AG04449 (cell line): ENCODE measurements around the gene PPP1R14B.

Experiments
- CTCF ChIA-PET: fragments of 350-600 bp; formaldehyde crosslinking; extraction: SDS; loops from one replicate; lab custom pipeline; 2021; ENCODE audit warnings: antibody characterized with exemption; lab: Yijun Ruan, JAX
- POLR2A ChIA-PET: fragments of 400-600, 350-600 bp; formaldehyde crosslinking; extraction: SDS; loops from one replicate; lab custom pipeline; 2020; ENCODE audit warnings: antibody characterized with exemption, inconsistent platforms; lab: Yijun Ruan, JAX
- DNase-seq: peaks from one replicate; pipeline ENCODE4 v3.0.0-alpha.2; 2010; ENCODE audit warnings: low read depth, low spot score
- H3K4me3 ChIP-seq: 2 replicates; pipeline ENCODE4 v1.5.1; 2011; ENCODE audit warnings: low read depth, mild to moderate bottlenecking, control low read depth, low read length
- CTCF ChIP-seq: IDR thresholded peaks from one replicate; pipeline ENCODE4 v1.5.1; 2011; ENCODE audit warnings: mild to moderate bottlenecking, moderate library complexity, low read length, control low read depth, inconsistent platforms; ENCODE audit not compliant: insufficient read depth; ENCODE audit errors: missing control alignments

Gene PPP1R14B

GRCh38 chr11:64258946-64259532, 12.3 kb upstream of the PPP1R14B start:
- CTCF ChIA-PET, result interaction anchor here (0.8 to 15.2 kb wide), 4 partner anchors 9 to 55 kb away, joined by 3 to 224 read pairs (median 9); partner anchors contain the start of genes PLCB3 and PPP1R14B
- no peak for DNase-seq
- POLR2A ChIA-PET, result interaction anchor here (1.0 to 2.6 kb wide), 2 partner anchors 9 to 12 kb away, joined by 5 to 12 read pairs; no protein-coding TSS in a partner anchor
- no peak for TF ChIP-seq CTCF
- no peak overlapping the region for H3K4me3 ChIP-seq

GRCh38 chr11:64258356-64258755, 11.6 kb upstream of the PPP1R14B start:
- CTCF ChIA-PET, result interaction anchor here (0.8 to 15.2 kb wide), 4 partner anchors 10 to 54 kb away, joined by 3 to 224 read pairs (median 9); partner anchors contain the start of genes PLCB3 and PPP1R14B
- DNase-seq, result no peak
- TF ChIP-seq CTCF, result no peak
- POLR2A ChIA-PET, result interaction anchor here (1.0 to 2.6 kb wide), 2 partner anchors 10 to 13 kb away, joined by 5 to 12 read pairs; no protein-coding TSS in a partner anchor
- no peak overlapping the region for H3K4me3 ChIP-seq

- TF ChIP-seq CTCF, result no peak
- POLR2A ChIA-PET, result no interaction called here
- no peak for DNase-seq
Measured at GRCh38 chr11:64256300-64256699, 9.6 kb upstream of the PPP1R14B start.

GRCh38 chr11:64255135-64256128, 8.7 kb upstream of the PPP1R14B start:
- TF ChIP-seq CTCF, result no peak
- ChIA-PET POLR2A (no interaction called here), CTCF (interaction anchor here (1.3 to 2.2 kb wide), 3 partner anchors 8 to 49 kb away, joined by 3 to 8 read pairs (median 7); partner anchors contain the start of gene PPP1R14B)
- no peak for DNase-seq
- H3K4me3 ChIP-seq, result no peak overlapping the region

More at GRCh38 chr11:64256300-64256699, 9.6 kb upstream of the PPP1R14B start:
- CTCF ChIA-PET, result interaction anchor here (1.0 to 2.2 kb wide), 4 partner anchors 9 to 48 kb away, joined by 3 to 8 read pairs (median 5); partner anchors contain the start of gene PPP1R14B
- H3K4me3 ChIP-seq, result no peak overlapping the region

- no peak for TF ChIP-seq CTCF
- ChIA-PET POLR2A (no interaction called here), CTCF (interaction anchor here (0.6 to 2.2 kb wide), 5 partner anchors 9 to 70 kb away, joined by 3 to 8 read pairs (median 3); no protein-coding TSS in a partner anchor)
- no peak for DNase-seq
- no peak overlapping the region for H3K4me3 ChIP-seq
Measured at GRCh38 chr11:64254326-64254725, 7.6 kb upstream of the PPP1R14B start.
